PC-3 (cell line): ENCODE results near the gene DCTN5. TPM values are rescaled to one million over a fixed set of nuclear protein-coding genes. Genes with fewer than 3 reads are reported as not detected.
A peak's percentile ranks its signal among the peaks of the same experiment; 100 is the strongest.
"Not testable (repeated sequence)": the region's sequence is repeated elsewhere in the genome, so short reads cannot be mapped to it uniquely, and the experiment has no call there.

ENCODE experiments used
- ATAC-seq: fragments of 200-7000 bp; cut with Tn5 transposase; 2 replicates; pipeline ENCODE4 v1.9.1; 2020; ENCODE audit warnings: mild to moderate bottlenecking, moderate library complexity
- BruUV-seq: library from RNA; stranded (reverse); fragments of 400-500 nt; replicated peaks from 2 replicates; lab custom pipeline; 2021; lab: Mats Ljungman, UMichigan
- CTCF ChIA-PET: fragments of 300-600 bp; sonication (Branson Sonifier 250); formaldehyde crosslinking; loops from one replicate; lab custom pipeline; 2022; ENCODE audit warnings: antibody characterized with exemption; lab: Charles Lee
- POLR2A ChIA-PET: fragments of 300-600 bp; sonication (Branson Sonifier 250); formaldehyde crosslinking; loops from one replicate; lab custom pipeline; 2022; ENCODE audit warnings: antibody characterized with exemption; ENCODE audit not compliant: unreplicated experiment; lab: Charles Lee
- DNase-seq: peaks from one replicate; pipeline ENCODE4 v3.0.0-alpha.2; 2015
- H2AFZ ChIP-seq: fragments of 300-600 bp; sonication (generic); 2 replicates; pipeline ENCODE4 v1.6.0; 2016; ENCODE audit warnings: antibody characterized with exemption, low read length
- H3F3A ChIP-seq: fragments of 300-600 bp; sonication (generic); one replicate; pipeline ENCODE4 v1.6.0; 2017; ENCODE audit warnings: antibody characterized with exemption, low read length, control low read depth, mild to moderate bottlenecking; ENCODE audit not compliant: unreplicated experiment
- H3K27ac ChIP-seq: fragments of 300-600 bp; sonication (generic); 2 replicates; pipeline ENCODE4 v1.5.1; 2016; ENCODE audit warnings: mild to moderate bottlenecking, low read length
- H3K27me3 ChIP-seq: fragments of 300-600 bp; sonication (generic); 2 replicates; pipeline ENCODE4 v1.6.1; 2016; ENCODE audit warnings: low read length, mixed read lengths
- H3K36me3 ChIP-seq: fragments of 300-600 bp; sonication (generic); 2 replicates; pipeline ENCODE4 v1.6.1; 2016; ENCODE audit warnings: low read depth, mixed run types, low read length, mixed read lengths
- H3K4me1 ChIP-seq: fragments of 300-600 bp; sonication (generic); 2 replicates; pipeline ENCODE4 v1.5.1; 2016; ENCODE audit warnings: low read length; ENCODE audit not compliant: insufficient read depth
- H3K4me2 ChIP-seq: fragments of 300-600 bp; sonication (generic); 2 replicates; pipeline ENCODE4 v1.6.0; 2016; ENCODE audit warnings: low read length
- H3K4me3 ChIP-seq: fragments of 300-600 bp; sonication (generic); 2 replicates; pipeline ENCODE4 v1.5.1; 2016; ENCODE audit warnings: mild to moderate bottlenecking, low read length, mixed read lengths
- H3K79me2 ChIP-seq: fragments of 300-600 bp; sonication (generic); 2 replicates; pipeline ENCODE4 v1.6.1; 2017; ENCODE audit warnings: low read length, mixed read lengths
- H3K9ac ChIP-seq: fragments of 300-600 bp; sonication (generic); 2 replicates; pipeline ENCODE4 v1.6.0; 2016; ENCODE audit warnings: mild to moderate bottlenecking, low read length
- H3K9me2 ChIP-seq: fragments of 300-600 bp; sonication (generic); replicated peaks from 2 replicates; pipeline ENCODE4 v1.6.1; 2016; ENCODE audit warnings: mixed run types, low read length, mixed read lengths
- H3K9me3 ChIP-seq: fragments of 300-600 bp; sonication (generic); 2 replicates; pipeline ENCODE4 v1.6.1; 2016; ENCODE audit warnings: low read length, mixed read lengths
- H4K20me1 ChIP-seq: fragments of 300-600 bp; sonication (generic); 2 replicates; pipeline ENCODE4 v1.6.1; 2016; ENCODE audit warnings: low read length, mixed read lengths
- EZH2 ChIP-seq: fragments of 300-600 bp; sonication (generic); IDR thresholded peaks from one replicate; pipeline ENCODE4 v1.6.1; 2017; ENCODE audit warnings: antibody characterized with exemption, mild to moderate bottlenecking, low read length; ENCODE audit not compliant: unreplicated experiment
- EZH2phosphoT487 ChIP-seq: fragments of 300-600 bp; sonication (generic); IDR thresholded peaks from 2 replicates; pipeline ENCODE4 v1.6.1; 2018; ENCODE audit warnings: mild to moderate bottlenecking, antibody characterized with exemption, low read length, borderline replicate concordance
- intact Hi-C: fragments of 100-400 bp; cut with micrococcal nuclease; formaldehyde crosslinking; loops from 2 replicates; pipeline ENCODE4 v1.9.0; 2023
- total RNA-seq: library from RNA; depleted of rRNA; stranded (reverse); fragments of >200 nt; gene quantifications from 2 replicates; pipeline ENCODE4 v1.2.3, GENCODE V29; 2014
- TF ChIP-seq, protein P1 (sequence below): fragments of 300-600 bp; sonication (generic); conservative IDR thresholded peaks from 2 replicates; pipeline ENCODE4 v1.5.1; 2017; ENCODE audit warnings: antibody characterized with exemption, low read depth, mild to moderate bottlenecking, low read length

The DCTN5 gene
- total RNA-seq, 1 experiment from 2014 or later = 29.1 TPM

- no peaks in the 10 kb centered on the region for H3K79me2 ChIP-seq
- no peak overlapping the region for H3K9ac ChIP-seq
- no peaks in the 10 kb centered on the region for H3F3A ChIP-seq
- TF ChIP-seq, protein P1, sequence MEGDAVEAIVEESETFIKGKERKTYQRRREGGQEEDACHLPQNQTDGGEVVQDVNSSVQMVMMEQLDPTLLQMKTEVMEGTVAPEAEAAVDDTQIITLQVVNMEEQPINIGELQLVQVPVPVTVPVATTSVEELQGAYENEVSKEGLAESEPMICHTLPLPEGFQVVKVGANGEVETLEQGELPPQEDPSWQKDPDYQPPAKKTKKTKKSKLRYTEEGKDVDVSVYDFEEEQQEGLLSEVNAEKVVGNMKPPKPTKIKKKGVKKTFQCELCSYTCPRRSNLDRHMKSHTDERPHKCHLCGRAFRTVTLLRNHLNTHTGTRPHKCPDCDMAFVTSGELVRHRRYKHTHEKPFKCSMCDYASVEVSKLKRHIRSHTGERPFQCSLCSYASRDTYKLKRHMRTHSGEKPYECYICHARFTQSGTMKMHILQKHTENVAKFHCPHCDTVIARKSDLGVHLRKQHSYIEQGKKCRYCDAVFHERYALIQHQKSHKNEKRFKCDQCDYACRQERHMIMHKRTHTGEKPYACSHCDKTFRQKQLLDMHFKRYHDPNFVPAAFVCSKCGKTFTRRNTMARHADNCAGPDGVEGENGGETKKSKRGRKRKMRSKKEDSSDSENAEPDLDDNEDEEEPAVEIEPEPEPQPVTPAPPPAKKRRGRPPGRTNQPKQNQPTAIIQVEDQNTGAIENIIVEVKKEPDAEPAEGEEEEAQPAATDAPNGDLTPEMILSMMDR = no peak
- TF ChIP-seq EZH2 (no peak), EZH2phosphoT487 (no peak)
- DNase-seq (peak; percentile 37), ATAC-seq (peak; percentile 67)
- no peaks in the 10 kb centered on the region for H3K9me3 ChIP-seq
- peak overlapping the region; percentile 28; the same call in 1 of the 2 replicates for H3K27ac ChIP-seq
- ChIA-PET CTCF (no interaction called here), POLR2A (no interaction called here)
- H3K4me3 ChIP-seq = no peak overlapping the region
- no peaks in the 10 kb centered on the region for H3K27me3 ChIP-seq
- H2AFZ ChIP-seq = no peak overlapping the region
- H3K4me2 ChIP-seq = no peak overlapping the region
- H3K36me3 ChIP-seq = no peaks in the 10 kb centered on the region; the same call in 1 of the 2 replicates
- intact Hi-C loops = no loop called here
- H3K4me1 ChIP-seq = no peaks in the 10 kb centered on the region; the same call in 1 of the 2 replicates
- no peaks in the 10 kb centered on the region for H4K20me1 ChIP-seq
- BruUV-seq = no TSS peak
- no peaks in the 10 kb centered on the region for H3K9me2 ChIP-seq
These were observed 25.5 kb upstream of the DCTN5 start for GRCh38 chr16:23615805-23616204.

DNA sequence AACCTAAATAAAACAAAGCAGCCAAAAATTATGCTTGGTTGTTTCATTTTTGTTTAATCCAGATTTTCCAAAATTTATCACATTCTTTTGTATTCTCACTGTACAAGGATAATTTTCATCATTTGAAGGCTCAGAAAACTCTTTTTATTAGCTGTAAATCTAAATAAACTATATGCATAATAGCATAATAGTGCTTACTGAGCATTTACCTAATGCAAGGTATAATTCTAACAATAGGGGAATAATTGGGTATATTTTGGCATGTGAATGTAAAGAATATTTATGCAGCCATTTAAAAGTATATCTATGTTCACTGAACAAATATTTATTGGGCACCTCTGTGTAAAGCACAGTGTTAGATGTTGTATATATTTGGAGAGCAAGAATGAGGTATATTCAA, 17.2 kb upstream of the DCTN5 start:
- ATAC-seq = no peak
- Histone ChIP-seq H2AFZ (no peak overlapping the region), H3K4me2 (no peak overlapping the region), H3K9ac (no peak overlapping the region), H3K4me3 (no peak overlapping the region), H3K27ac (no peak overlapping the region), H3K9me3 (no peaks in the 10 kb centered on the region), H3K27me3 (no peaks in the 10 kb centered on the region), H3K36me3 (peaks cover 6% of the 10 kb centered on the region), H3K79me2 (no peaks in the 10 kb centered on the region), H3K9me2 (no peaks in the 10 kb centered on the region), H4K20me1 (no peaks in the 10 kb centered on the region), H3F3A (no peaks in the 10 kb centered on the region), H3K4me1 (no peaks in the 10 kb centered on the region)
- no peak for TF ChIP-seq EZH2phosphoT487
- TF ChIP-seq EZH2 = no peak
- TF ChIP-seq, protein P1 = no peak
- BruUV-seq = no TSS peak
- POLR2A ChIA-PET = no interaction called here
- intact Hi-C loops = no loop called here
- no peak for DNase-seq
- CTCF ChIA-PET = no interaction called here

GRCh38 chr16:23629516-23629915, 11.8 kb upstream of the DCTN5 start:
- ATAC-seq = no peak
- Histone ChIP-seq H3K9me2 (no peaks in the 10 kb centered on the region), H3K4me3 (no peak overlapping the region), H3K9ac (no peak overlapping the region), H3F3A (no peaks in the 10 kb centered on the region), H3K27ac (no peak overlapping the region), H3K4me2 (no peak overlapping the region), H3K36me3 (peaks cover 3% of the 10 kb centered on the region; the same call in 1 of the 2 replicates), H3K79me2 (no peaks in the 10 kb centered on the region), H2AFZ (no peak overlapping the region), H4K20me1 (no peaks in the 10 kb centered on the region), H3K27me3 (no peaks in the 10 kb centered on the region), H3K9me3 (no peaks in the 10 kb centered on the region), H3K4me1 (no peaks in the 10 kb centered on the region)
- TF ChIP-seq EZH2phosphoT487 = no peak
- no peak for TF ChIP-seq EZH2
- TF ChIP-seq, protein P1 = no peak
- intact Hi-C loops = no loop called here
- CTCF ChIA-PET = no interaction called here
- POLR2A ChIA-PET = no interaction called here
- DNase-seq = no peak
- BruUV-seq = no TSS peak

DNA sequence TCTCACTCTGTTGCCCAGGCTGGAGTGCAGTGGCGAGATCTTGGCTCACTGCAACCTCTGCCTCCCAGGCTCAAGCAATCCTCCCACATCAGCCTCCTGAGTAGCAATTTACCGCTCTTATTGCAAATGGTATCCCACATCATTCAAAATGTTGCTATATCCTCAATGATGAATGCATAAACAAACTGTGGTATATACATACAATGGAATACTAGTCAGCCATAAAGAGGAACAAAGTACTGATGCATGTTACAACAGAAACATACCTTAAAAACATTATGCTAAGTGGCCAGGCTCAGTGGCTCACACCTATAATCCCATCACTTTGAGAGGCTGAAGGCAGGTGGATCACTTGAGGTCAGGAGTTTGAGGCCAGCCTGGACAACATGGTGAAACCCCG, 9.4 kb upstream of the DCTN5 start:
- H3K4me3 ChIP-seq, H3K9me3 ChIP-seq, DNase-seq, ATAC-seq, H3K9ac ChIP-seq, H3K4me2 ChIP-seq, H2AFZ ChIP-seq, BruUV-seq, CTCF ChIA-PET, H3K27me3 ChIP-seq, POLR2A ChIA-PET, H3K9me2 ChIP-seq, H3K36me3 ChIP-seq, intact Hi-C loops, H3K4me1 ChIP-seq, H3F3A ChIP-seq, H4K20me1 ChIP-seq, H3K79me2 ChIP-seq, H3K27ac ChIP-seq: not testable (repeated sequence)
